ENCODE measurements around the gene ANXA2R.
"Not testable (repeated sequence)": the region's sequence is repeated elsewhere in the genome, so short reads cannot be mapped to it uniquely, and the experiment has no call there.

ANXA2R gene

DNA sequence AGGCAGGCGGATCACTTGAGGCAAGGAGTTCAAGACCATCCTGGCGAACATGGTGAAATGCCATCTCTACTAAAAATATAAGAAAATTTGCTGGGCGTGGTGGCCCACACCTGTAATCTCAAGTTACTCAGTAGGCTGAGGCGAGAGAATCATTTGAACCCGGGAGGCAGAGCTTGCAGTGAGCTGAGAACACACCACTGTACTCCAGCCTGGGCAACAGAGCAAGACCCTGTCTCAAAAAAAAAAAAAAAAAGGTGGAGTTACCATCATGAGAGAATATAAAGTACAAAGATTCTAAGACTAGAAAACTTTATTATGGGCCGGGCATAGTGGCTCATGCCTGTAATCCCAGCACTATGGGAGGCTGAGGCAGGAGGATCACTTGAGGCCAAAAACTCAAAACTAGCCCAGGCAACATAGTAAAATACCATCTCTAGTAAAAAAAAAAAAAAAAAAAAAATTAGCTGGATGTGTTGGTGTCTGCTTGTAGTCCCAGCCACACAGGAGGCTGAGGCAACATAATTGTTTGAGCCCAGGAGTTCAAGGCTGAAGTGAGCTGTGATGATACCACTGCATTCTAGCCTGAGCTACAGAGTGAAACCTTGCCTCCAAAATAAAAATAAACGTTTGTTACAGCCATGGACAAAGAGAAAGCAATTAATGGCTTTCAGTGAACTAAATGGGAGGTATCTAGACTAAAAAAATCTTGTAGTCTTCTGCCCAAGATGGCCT is 12.9 kb downstream of the ANXA2R start:
- DNase-seq = no peak

DNA sequence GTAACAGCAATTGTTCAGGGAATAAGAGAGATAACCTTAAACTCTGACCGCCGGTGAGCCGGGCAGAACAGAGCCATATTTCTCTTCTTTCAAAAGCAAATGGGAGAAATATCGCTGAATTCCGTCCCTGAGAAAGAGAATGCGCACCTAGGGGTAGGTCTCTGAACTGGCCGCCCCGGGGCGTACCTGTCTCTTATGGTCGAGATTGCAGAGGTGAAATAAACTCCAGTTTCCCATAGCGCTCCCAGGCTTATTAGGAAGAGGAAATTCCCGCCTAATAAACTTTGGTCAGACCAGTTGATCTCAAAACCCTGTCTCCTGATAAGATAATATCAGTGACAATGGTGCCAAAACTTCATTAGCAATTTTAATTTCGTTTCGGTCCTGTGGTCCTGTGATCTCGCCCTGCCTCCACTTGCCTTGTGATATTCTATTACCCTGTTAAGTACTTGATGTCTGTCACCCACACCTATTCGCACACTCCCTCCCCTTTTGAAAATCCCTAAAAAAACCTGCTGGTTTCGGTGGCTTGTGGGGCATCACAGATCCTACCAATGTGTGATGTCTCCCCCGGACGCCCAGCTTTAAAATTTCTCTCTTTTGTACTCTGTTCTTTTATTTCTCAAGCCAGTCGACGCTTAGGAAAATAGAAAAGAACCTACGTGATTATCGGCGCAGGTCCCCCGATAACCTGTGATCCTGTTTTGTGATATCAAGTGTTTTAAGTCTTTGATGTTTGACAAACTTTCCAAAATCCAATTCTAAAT is 14.8 kb downstream of the ANXA2R start:
- not testable (repeated sequence) for DNase-seq

DNA sequence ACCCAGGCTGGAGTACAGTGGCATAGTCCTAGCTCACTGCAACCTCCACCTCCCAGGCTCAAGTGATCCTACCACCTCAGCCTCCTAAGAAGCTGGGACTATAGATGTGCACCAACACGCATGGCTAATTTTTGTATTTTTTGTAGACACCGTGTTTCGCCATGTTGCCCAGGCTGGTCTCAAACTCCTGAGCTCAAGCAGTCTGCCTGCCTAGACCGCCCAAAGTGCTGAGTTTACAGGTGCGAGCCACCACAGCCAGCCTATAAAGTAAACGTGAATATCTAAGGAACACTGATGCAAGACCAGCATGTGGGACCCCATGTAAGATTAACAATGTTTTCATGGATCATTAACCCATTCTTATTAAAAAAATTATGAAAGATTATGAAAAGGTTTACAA is 15.9 kb downstream of the ANXA2R start:
- no peak for DNase-seq

DNA sequence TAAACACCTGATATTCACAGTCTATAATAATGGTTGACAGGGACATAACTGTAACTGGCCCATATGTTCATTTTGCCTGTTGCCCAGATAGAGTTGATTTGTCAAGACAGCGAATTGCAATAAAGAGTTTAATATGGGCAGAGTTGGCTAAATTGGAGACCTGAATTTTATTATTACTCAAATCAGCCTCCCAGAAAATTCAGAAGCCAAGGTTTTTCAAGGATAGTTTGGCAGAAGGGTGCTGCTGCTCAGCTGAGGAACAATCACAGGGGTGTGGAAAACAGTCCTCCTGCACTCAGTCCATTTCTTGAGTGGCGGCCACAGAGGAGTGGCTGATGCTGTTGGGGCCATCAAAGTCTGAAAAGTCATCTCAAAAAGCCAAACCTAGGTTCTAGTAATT is 19.0 kb downstream of the ANXA2R start:
- no peak for DNase-seq

DNA sequence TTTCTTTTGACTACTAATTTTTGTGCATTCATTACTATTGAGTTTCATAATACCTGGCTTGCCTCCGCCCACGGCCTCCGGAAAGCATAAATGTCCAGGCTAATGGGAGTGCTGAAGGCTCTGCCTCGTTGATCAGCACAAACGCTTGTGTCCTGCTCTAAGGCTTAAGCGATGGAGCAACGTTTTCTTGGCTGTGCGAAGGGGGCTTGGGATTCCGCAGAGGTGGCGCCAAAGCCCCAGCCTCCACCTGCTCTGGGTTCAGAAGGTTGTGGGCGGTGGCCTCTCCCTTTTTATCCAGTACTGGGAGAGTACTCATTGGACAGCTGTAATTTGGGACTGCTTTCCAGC is 19.7 kb downstream of the ANXA2R start:
- DNase-seq = peak; percentile 68

DNA sequence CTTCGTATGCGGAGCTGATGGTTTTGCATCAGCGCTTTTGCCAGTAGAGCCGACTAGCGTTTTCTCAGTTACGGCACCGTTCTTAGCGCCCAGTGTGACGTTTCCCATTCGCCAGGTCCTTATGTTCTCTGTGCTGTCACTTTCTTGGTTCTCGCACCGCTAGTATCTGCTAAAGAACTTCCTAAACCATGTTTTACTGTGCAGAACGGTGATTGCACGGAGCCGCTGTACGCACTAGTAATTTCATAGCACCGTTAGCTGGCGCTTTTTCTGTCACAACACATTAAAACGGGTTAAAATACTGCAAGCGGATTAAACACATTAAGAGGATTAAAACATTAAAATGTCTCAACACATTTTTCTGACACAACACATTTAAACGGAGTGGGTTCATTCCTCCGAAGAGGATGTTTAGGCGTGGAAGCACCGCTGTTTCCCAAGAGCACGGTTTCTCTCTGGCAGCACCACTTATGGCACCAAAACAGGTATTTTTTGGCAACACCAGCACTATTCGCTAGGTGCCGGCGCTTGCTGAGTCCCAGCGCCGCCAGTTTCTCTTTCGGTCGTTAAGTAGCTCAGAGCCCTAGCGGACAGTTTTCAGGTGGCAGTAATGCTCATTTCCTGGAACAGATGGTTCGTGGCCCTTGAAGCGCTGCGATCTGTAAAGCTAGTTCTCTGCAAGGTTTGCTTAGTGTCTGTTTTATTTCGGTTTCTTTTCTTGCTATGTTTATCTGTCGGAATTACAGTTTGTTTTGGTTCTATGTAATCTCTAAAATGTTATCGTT is 20.3 kb downstream of the ANXA2R start:
- DNase-seq = peak; percentile 91

DNA sequence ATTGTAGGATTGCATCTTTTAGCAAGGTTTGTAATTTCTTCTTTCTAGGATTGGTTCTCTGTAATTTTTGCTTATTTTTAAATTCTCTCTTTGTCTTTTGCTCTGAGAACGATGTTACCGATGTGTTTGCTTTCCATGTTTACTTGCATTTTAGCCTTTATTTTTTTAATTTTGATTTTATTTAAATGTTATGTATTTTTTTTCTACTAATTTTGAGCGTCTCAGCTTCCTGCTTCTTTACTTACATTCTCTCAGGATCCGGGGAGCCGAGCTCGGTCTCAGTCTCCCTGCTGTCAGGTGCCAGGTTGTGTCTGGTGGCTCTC is 20.9 kb downstream of the ANXA2R start:
- DNase-seq = no peak

DNA sequence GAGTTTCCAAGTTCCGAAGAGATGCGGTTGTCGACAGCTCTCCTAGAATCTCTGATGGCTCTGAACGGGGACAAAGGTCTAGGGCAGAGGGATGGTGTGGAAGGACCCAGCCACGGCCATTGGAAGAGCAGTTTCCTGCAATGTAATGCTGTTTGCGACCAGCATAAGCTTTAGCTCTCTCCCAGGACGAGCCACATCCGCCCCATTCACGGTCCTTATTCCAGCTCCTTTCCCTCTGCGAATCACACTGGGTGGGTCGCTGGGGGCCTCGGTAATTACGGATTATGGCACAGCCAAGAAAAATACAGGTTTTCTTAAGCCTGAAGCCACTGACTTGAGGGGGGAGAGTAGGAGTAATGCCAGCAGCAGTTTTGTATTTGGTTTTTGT is 22.7 kb downstream of the ANXA2R start:
- DNase-seq = no peak

DNA sequence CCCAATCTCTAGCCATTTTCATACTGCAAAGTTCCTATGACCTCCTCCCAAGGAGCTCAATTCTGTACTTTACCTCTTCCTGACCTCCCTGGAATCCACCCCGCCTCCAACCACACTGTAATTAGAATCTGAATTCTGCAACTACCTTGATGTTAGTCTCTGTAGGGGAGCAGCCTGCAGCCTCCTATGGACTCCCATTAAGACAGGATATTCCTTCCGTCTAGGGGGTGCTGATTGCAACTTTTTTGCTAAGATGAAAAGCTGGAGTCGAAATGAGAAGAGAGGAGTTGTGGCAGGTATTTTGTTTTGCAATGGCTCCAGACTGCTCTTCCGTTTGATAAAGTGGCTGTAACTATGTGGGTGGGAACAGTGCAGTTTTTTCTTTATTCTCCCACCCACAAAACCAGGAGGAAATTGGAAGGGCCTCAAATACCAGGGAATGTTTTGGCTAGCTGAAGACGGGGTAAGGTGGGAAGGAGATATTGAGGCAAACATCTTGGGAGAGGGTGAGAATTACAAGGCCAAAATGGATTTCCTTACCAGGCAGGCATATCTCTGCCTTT is 23.8 kb downstream of the ANXA2R start:
- no peak for DNase-seq

DNA sequence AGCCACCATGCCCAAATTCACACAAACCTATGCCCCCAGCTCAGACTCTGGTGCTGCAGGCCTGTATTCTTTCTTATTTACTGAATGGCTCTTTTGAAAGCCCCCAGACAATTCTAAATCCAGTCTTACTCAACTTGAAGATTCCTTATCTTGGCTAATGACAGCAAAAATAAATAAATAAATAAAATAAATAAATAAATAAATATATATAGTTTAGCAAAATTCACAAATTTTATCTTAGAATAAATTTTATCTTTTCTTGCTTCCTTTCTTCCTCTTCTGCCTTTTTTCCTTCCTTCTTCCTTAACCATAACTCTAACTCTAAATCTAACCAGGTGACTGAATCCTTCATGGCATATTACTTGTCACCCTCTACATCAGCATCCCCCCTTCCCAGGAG is 25.6 kb downstream of the ANXA2R start:
- DNase-seq = no peak

DNA sequence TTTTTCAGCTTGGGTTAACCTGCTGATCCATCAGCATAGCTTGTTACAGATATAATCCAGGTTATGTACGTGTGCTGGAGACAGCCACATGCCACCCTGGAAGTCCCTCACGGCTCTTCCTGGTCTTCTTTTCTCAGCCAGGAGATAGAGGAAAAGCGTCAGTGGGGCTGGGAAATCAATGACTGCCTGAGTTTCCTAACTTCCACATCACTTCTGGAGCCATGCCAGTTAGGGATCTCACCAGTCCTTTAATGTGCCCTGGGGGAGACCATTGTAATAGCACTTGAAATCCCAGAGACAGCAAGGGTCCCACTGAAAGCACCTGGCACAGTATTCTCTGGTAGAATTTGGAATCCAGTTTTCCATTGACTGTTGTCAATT is 29.2 kb downstream of the ANXA2R start:
- DNase-seq = no peak

DNA sequence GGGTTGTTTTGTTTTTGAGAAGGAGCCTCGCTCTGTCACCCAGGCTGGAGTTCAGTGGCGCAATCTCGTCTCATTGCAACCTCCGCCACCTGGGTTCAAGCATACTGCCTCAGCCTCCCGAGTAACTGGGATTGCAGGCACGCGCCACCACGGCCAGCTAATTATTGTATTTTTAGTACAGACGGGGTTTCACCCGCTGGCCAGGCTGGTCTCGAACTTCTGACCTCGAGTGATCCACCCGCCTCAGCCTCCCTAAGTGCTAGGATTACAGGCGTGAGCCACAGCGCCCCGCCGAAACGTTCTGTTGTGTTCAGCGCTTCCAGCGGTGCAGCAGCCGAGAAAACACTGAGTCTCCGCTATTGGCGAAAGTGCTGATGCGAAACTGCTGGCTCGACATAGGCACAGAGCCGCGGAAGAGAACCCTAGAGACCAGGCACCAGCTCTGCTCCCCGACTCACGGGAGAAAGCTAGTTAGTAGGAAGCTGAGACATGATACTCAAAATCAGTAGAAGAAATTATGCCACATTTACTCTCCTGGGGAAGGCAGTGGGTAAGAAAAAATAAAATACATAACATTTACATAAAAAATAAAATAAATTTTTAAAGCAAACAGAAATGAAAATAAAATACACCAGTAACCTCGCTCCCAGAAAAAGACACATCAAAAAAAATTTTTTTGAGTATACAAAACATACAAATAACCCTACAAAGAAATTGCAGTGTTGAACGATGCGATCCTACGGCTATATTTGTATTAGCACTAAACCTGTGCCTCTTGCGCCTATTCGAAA is 31.6 kb downstream of the ANXA2R start:
- peak; percentile 84 for DNase-seq

DNA sequence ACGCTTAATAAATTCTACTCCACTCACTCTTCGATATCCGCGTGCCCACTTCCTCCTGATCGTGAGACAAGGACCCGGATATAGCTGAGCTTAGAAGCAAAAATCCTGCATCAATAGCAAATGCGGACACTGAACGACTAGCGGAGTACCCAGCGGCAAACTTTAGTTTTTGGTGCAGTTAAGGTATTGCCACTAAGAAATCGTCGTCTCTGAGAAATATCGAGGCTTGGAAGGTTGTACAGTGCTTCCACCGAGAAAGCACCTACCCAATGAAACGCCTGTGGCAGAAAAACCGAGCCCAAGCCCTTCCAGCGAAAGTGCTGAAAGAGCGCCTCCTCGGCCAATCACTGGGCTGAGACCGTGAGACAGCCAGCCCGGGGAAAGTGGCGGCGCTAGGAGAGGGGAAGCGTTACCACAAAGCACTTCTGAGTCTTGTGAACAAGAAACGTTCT is 32.2 kb downstream of the ANXA2R start:
- DNase-seq = peak; percentile 85

DNA sequence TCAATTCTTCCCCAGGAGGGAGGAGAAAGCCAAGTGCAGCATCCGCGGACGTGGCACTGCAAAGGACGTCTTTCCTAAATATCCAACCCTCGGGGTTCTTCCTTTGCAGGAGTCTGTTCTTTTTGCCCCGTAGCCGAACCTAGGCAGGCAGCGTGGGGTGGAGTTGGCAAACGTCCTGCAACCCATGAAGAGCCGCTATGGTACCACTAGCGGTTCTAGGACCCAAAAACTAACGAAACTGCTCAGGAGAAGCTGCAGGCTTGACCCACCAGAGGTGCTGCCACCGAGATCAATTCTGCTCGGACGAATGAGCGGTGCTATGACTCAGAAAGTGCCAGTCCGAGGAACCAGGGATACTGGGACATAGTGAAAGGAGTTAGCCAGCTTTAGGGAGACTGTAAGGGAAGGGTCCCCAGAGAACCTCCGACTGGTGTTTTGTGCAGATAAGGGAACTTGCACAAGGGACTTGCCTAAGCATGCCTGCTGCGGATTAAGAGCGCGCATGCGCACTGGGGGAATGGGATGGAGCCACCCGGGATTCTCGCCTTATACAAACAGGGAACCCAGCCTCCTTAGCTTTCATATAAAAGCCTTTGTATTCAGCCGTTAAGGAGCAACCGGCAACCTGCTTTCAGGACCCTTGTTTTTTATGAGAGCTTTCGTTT is 32.7 kb downstream of the ANXA2R start:
- DNase-seq = peak; percentile 92

DNA sequence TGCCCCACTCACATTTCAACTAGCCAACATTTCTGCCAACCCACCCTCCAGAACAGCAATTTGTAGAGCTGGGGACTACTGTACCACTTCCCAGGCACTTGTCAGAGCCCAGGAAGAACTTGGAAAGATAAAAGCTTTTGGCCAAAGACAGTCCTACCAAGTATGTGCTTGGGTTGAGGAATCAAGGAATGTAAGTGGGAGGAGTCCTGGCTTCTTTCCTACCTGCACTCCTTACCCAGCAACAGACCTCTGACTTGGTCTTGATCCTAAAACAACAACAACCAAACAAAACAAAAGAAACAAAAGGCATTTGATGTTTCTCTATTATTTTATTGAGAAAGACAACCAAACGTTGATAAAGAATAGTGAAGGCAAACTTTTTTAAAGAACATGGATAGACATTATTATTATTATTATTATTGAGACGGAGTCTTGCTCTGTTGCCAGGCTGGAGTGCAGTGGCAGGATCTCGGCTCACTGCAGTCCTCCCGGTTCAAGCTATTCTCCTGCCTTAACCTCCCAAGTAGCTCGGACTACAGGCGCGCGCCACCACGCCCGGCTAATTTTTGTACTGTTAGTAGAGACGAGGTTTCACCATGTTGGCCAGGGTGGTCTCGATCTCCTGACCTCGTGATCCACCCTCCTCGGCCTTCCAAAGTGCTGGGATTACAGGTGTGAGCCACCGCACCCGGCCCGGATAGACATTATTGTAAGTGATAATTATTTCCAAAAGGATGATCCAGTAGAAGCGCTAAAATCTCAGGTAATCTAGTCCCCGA is 33.5 kb downstream of the ANXA2R start:
- DNase-seq = no peak

DNA sequence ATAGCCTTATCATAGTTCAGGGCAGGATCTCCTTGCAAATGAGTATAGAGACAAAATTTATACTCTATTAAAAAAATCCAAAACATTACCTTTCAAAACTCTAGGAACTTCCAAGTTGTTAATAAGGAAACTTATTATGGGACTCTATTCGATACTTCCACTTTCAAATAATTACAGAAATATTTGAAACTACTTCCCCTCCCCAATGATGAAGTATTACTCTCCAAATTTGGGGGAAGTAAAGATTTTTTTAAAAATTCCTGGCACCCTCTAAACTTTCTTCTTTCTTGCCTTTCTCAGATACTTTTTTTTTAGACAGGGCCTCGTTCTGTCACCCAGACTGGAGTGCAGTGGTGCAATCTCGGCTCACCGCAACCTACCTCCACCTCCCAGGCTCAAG is 35.1 kb downstream of the ANXA2R start:
- no peak for DNase-seq

DNA sequence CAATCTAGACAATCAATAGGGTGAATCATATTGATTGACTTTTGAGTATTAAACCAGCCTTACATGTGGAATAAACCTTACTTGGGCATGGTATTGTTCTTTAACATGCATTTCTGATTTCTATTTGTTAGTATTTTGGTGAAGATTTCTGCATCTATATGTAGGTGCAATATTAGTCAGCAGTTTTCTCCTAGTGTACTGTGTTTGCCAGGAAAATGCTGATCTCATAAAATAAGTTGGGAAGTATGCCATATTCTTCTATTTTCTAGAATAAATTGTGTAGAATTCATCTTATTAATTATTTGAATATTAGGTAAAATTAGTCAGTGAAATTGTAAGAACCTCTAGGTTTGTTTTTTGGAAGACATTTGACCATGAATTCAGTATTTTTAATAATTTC is 38.4 kb downstream of the ANXA2R start:
- no peak for DNase-seq

DNA sequence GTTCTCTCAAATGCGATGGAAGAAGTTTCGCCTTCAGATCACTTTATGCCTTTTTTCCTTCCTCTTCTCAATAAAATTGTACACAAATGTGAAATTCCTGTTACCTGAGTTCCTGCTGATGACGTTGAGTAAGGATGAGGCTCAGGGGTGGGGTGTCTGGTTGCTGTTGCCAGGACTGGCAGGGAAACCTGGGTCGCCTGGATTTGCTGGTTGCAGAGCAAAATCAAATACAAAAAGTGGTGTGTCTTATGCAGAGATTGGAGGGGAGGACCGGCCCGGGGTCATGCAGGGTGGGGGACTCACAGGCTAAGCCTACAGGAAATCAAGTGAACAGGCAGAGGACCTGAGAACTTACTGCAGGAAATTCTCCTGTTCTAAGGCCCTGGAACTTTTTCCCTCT is 39.2 kb downstream of the ANXA2R start:
- DNase-seq = no peak

DNA sequence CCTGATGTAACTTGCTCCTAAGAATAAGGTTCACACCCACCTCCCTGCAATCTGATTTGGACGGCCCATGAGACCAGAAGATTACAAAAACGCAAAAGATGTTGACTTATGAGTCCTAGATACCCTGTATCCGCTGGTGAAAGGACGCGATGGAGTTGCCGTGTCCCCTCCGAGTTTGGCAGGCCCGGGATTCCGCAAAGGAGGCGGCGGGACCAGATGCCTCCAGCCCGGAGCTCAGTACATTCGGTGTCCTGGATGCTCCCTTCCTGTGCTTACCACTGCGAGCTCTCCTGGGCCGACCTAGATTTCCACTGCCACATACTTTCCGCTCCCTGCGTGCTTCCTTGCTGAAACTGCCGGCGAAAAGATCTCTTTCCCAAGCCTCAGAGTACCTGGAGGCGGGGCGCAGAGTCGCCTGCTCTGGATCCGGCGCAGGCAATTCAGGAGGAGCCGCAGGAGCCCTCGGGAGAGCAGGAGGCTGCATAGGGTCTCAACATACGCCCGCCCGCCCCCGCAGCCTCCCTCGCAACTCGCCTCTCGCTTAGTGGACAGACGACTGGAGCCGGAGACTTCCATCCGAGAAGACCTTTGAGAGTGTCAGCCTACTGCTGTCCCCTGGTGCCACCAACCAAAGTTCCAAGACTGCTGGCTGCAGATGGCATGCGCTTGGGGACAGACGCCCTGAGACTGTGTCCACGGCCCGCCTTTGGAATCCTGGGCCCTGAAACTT is 39.8 kb downstream of the ANXA2R start:
- DNase-seq = no peak

DNA sequence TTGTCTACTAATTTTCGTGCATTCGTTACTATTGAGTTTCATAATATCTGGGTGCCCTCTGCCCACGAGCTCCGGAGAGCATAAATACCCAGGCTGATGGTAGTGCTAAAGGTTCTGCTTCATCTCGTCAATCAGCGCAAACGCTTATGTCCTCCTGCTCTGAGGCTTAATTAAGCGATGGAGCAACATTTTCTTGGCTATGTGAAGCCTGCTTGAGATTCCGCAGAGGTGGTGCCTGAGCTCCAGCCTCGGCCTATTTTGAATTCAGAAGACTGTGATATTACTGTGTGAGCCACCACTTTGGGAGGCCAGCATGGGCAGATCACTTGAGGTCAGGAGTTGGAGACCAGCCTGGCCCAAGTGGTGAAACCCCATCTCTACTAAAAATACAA is 44.8 kb downstream of the ANXA2R start:
- DNase-seq = no peak

All from NCI-H2081 treated with DMSO at 0.1 percent for 48 hours (cell line).